Fibroblast of the aortic adventitia (primary cell): Measurements from ENCODE around the gene ATP2B2. TPM values are rescaled to one million over a fixed set of nuclear protein-coding genes. Genes with fewer than 3 reads are reported as not detected.

ENCODE experiments used
- DNase-seq: peaks from one replicate; pipeline ENCODE4 v3.0.0-alpha.2; 2010; ENCODE audit warnings: low read depth
- H3K4me3 ChIP-seq: 2 replicates; pipeline ENCODE4 v1.5.1; 2011; ENCODE audit warnings: low read depth, mild to moderate bottlenecking, control low read depth, low read length, moderate library complexity
- total RNA-seq: library from RNA; depleted of rRNA; stranded (reverse); fragments of >200 nt; gene quantifications from 2 replicates; pipeline ENCODE4 v1.2.3, GENCODE V29; 2012; ENCODE audit warnings: low replicate concordance
- TF ChIP-seq, protein P1 (sequence below): IDR thresholded peaks from 2 replicates; pipeline ENCODE4 v1.5.1; 2011; ENCODE audit warnings: mild to moderate bottlenecking, low read length, control low read depth, inconsistent platforms; ENCODE audit not compliant: insufficient read depth

Gene ATP2B2
- total RNA-seq, 1 donor, result not detected

DNA sequence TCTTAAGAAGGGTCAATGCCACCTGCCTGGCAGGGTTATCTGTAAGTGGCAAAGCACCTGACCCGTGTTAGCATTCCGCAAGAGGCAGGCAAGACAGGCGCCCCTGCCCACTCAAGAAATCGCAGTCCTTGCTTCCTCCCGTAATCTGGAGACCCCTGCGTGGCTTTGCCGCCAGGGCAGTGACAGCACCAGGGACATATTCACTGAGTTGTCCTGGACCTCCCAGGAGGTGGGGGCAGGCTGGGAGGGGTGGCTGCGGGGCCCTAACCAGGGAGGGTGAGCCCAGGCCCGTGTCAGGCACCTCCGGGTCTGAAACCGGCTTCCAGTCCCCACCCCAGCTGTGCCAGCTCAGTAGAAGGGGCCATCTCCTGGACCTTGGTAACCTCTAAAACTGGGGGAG lies 168.6 kb downstream of the ATP2B2 start:
- DNase-seq, result no peak
- no peak overlapping the region for H3K4me3 ChIP-seq
- TF ChIP-seq, protein P1, sequence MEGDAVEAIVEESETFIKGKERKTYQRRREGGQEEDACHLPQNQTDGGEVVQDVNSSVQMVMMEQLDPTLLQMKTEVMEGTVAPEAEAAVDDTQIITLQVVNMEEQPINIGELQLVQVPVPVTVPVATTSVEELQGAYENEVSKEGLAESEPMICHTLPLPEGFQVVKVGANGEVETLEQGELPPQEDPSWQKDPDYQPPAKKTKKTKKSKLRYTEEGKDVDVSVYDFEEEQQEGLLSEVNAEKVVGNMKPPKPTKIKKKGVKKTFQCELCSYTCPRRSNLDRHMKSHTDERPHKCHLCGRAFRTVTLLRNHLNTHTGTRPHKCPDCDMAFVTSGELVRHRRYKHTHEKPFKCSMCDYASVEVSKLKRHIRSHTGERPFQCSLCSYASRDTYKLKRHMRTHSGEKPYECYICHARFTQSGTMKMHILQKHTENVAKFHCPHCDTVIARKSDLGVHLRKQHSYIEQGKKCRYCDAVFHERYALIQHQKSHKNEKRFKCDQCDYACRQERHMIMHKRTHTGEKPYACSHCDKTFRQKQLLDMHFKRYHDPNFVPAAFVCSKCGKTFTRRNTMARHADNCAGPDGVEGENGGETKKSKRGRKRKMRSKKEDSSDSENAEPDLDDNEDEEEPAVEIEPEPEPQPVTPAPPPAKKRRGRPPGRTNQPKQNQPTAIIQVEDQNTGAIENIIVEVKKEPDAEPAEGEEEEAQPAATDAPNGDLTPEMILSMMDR, result no peak

DNA sequence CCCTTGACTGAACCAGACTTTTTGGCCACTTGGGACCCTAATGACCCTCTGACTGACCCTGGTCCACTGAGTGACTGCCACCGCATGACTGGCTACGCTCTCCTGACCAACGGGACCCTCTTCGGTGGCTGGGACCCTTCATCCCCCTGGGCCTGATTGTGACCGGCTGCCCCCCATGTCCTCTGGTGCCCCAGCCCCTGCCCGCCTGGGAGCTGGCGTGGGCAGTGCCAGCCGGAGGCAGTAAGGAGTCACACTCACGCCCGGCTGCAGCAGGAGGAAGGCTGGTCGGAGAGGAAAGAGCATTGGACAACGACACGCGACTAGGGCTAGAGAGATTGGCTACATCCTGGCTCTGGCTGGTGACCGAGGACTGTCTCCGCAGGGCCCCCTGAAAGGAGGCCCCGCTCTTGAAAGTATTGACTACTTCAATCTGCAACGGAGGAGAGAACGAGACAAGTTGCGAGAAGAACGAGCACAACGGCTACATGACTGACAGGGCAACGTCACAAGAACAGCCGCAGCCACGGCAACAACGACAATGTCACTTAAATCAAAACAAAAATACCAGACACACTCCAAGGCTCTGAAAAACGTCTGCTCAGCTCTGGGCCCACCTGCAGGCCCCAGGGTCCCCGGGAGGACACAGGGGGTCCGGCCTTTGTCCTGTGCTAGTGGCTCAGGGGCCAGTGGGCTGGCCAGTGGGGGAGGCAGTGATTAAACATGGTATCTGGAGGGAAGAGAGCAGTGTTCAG lies 169.3 kb downstream of the ATP2B2 start:
- no peak for DNase-seq
- TF ChIP-seq, protein P1, result no peak
- no peak overlapping the region for H3K4me3 ChIP-seq

DNA sequence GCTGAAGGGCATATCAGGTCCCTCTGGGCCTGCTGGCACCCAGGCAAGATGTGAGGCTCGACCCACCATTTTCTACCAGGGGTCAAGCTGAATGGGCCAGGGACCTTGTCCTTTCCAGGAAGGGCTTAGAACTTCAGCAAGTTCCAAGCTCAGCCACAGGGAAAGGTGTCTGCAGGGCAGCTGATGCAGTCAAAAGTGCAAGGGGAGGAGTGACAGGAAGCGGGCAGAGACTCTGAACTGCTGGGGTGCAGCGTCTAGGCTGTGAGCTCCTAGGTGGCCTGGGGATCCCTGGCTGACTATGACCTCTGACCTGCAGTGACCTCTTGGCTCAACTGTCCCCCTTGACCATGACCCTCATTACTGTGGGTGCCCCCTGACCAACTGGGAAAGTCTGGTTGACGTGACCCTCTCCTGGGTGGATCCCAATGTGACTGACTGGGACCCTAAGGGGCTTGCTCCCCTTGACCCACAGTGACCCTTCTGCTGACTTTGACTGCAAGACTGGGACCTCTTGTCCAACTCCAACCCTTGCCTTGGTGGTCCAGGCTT lies 170.1 kb downstream of the ATP2B2 start:
- no peak for DNase-seq
- H3K4me3 ChIP-seq, result no peak overlapping the region
- TF ChIP-seq, protein P1, result no peak

- TF ChIP-seq, protein P1, result peak; percentile 26
- H3K4me3 ChIP-seq, result no peak overlapping the region
- DNase-seq, result peak; percentile 65
Observed at GRCh38 chr3:10334459-10334858, 170.9 kb downstream of the ATP2B2 start.

DNA sequence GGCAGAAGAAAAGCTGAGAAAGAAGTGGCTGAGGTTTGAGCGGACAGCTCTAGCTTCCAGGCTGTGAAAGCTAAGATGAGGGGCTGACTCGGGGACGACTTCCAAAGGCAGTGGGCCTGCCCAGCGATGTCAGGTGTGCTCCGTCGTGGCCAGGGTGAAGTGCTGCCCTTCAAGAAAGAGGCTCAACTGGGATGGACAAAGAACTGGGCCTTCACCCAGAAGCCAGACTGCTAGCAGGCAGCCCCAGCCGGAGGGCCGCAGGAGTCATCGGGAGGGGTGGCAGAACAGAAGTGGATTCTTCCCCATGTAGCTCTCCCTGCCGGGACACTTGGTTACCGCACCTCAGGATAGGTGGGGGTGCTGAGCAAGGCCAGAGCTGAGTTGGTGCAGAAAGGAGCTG lies 171.3 kb downstream of the ATP2B2 start:
- TF ChIP-seq, protein P1, result no peak
- no peak overlapping the region for H3K4me3 ChIP-seq
- no peak for DNase-seq

GRCh38 chr3:10333349-10333650 lies 172.1 kb downstream of the ATP2B2 start:
- no peak for DNase-seq
- TF ChIP-seq, protein P1, result no peak
- no peak overlapping the region for H3K4me3 ChIP-seq
